Left renal cortex interstitium (tissue), 4 donors: ENCODE measurements around the gene C1QB. TPM values are rescaled to one million over a fixed set of nuclear protein-coding genes. Genes with fewer than 3 reads are reported as not detected.
"Not testable (repeated sequence)": the region's sequence is repeated elsewhere in the genome, so short reads cannot be mapped to it uniquely, and the experiment has no call there.

ENCODE experiments used
- DNase-seq, 4 donors: peaks; one replicate each; pipeline ENCODE4 v3.0.0-alpha.2; 2013; ENCODE audit warnings: low read depth in 4 of 4, low spot score in 2 of 4, missing footprints in 1 of 4
- polyA plus RNA-seq, 4 donors: library from polyadenylated mRNA; unstranded; fragments of 120-200 nt; gene quantifications; one replicate each; pipeline ENCODE4 v1.2.1, GENCODE V29; 2013; ENCODE audit not compliant: insufficient read length in 4 of 4

C1QB gene
- polyA plus RNA-seq, 4 donors = 5.4 to 12.8 (median 9.9) TPM

GRCh38 chr1:22691031-22691753 lies 38.2 kb downstream of the C1QB start:
- DNase-seq = no peak

- DNase-seq = no peak
Observed at GRCh38 chr1:22694172-22694571, 41.1 kb downstream of the C1QB start.

- DNase-seq = no peak
Observed at GRCh38 chr1:22696610-22697009, 43.6 kb downstream of the C1QB start.

- DNase-seq = no peak
Observed at GRCh38 chr1:22697980-22698379, 44.9 kb downstream of the C1QB start.

- no peak for DNase-seq
Observed at GRCh38 chr1:22699681-22700520, 46.9 kb downstream of the C1QB start.

- DNase-seq = no peak
Observed at GRCh38 chr1:22702296-22703085, 49.5 kb downstream of the C1QB start.

- peak in 3 of 4 donors; percentile 54 to 76 (median 63) for DNase-seq
Observed at GRCh38 chr1:22704440-22705067, 51.5 kb downstream of the C1QB start.

GRCh38 chr1:22705586-22705985 lies 52.5 kb downstream of the C1QB start:
- DNase-seq = no peak

GRCh38 chr1:22706100-22706499 lies 53.1 kb downstream of the C1QB start:
- not testable (repeated sequence) for DNase-seq

- no peak for DNase-seq
Observed at GRCh38 chr1:22708777-22709176, 55.7 kb downstream of the C1QB start.

- no peak for DNase-seq
Observed at GRCh38 chr1:22709227-22709626, 56.2 kb downstream of the C1QB start.

- DNase-seq = peak in 1 of 4 donors; percentile 45
Observed at GRCh38 chr1:22709891-22710700, 57.1 kb downstream of the C1QB start.

- DNase-seq = no peak
Observed at GRCh38 chr1:22710701-22711049, 57.6 kb downstream of the C1QB start, which contains the start of gene EPHB2. TSS of gene EPHB2 (plus strand) at chr1:22710839. CDS start at chr1:22710983, 144 bp downstream.

GRCh38 chr1:22711071-22711470 lies 58.0 kb downstream of the C1QB start:
- DNase-seq = no peak

Other genes with a start within 250 kb of the C1QB start
- gene ZBTB40, start 201.4 kb upstream of the C1QB start, polyA plus RNA-seq = 10 to 100 TPM; 17.0 to 24.3 (median 19.5) TPM
- 1 to 10 TPM in 3 of 4 donors, under 1 TPM in 1; 0.81 to 2.4 (median 1.7) TPM for gene EPHA8, start 89.7 kb upstream of the C1QB start, polyA plus RNA-seq
- 10 to 100 TPM; 10.7 to 20.9 (median 14.1) TPM for gene C1QA, start 16.6 kb upstream of the C1QB start, polyA plus RNA-seq
- 10 to 100 TPM in 3 of 4 donors, 1 to 10 TPM in 1; 9.4 to 20.7 (median 13.2) TPM for gene C1QC, start 9.6 kb upstream of the C1QB start, polyA plus RNA-seq
- 10 to 100 TPM in 2 of 4 donors, 1 to 10 TPM in 2; 9.5 to 15.4 (median 12.6) TPM for gene EPHB2, start 57.6 kb downstream of the C1QB start, polyA plus RNA-seq